IMR-90 (cell line): ENCODE data around the gene CHN2. TPM values are rescaled to one million over a fixed set of nuclear protein-coding genes. Genes with fewer than 3 reads are reported as not detected.

Experiments used
- ATAC-seq: fragments of 200-7000 bp; cut with Tn5 transposase; 2 replicates; pipeline ENCODE4 v1.9.1; 2020; ENCODE audit warnings: low read depth, mild to moderate bottlenecking, moderate library complexity
- BruUV-seq: library from RNA; stranded (reverse); fragments of 400-500 nt; replicated peaks from 2 replicates; lab custom pipeline; 2021; lab: Mats Ljungman, UMichigan
- CTCF ChIA-PET: fragments of 300-600 bp; formaldehyde crosslinking; extraction: SDS; loops from one replicate; lab custom pipeline; 2021; ENCODE audit warnings: antibody characterized with exemption; lab: Yijun Ruan, JAX
- POLR2A ChIA-PET: fragments of 300-600 bp; sonication (Branson Sonifier 250); formaldehyde crosslinking; loops from one replicate; lab custom pipeline; 2022; ENCODE audit warnings: antibody characterized with exemption; ENCODE audit not compliant: unreplicated experiment; lab: Charles Lee
- DNase-seq: peaks from one replicate; pipeline ENCODE4 v3.0.0; 2013
- H2AFZ ChIP-seq: replicated peaks from 2 replicates; pipeline ENCODE3; 2013; ENCODE audit warnings: low read length, mild to moderate bottlenecking; ENCODE audit not compliant: poor library complexity
- H2AK5ac ChIP-seq: 2 replicates; pipeline ENCODE4 v1.6.1; 2013; ENCODE audit warnings: low read depth, low read length, inconsistent platforms
- H2AK9ac ChIP-seq: replicated peaks from 2 replicates; pipeline ENCODE3; 2013; ENCODE audit warnings: mild to moderate bottlenecking, low read depth, low read length, moderate library complexity; ENCODE audit not compliant: poor library complexity
- H2BK120ac ChIP-seq: 2 replicates; pipeline ENCODE4 v1.6.1; 2013; ENCODE audit warnings: low read depth, low read length, inconsistent platforms
- H2BK15ac ChIP-seq: 3 replicates; pipeline ENCODE4 v1.6.1; 2013; ENCODE audit warnings: low read depth, low read length, inconsistent platforms
- H2BK20ac ChIP-seq: 2 replicates; pipeline ENCODE4 v1.6.1; 2013; ENCODE audit warnings: low read depth, mild to moderate bottlenecking, inconsistent platforms, low read length, moderate library complexity
- H2BK5ac ChIP-seq: 2 replicates; pipeline ENCODE4 v1.6.1; 2013; ENCODE audit warnings: mild to moderate bottlenecking, low read depth, low read length, inconsistent platforms; ENCODE audit not compliant: poor library complexity, severe bottlenecking
- H3K14ac ChIP-seq: replicated peaks from 2 replicates; pipeline ENCODE4 v1.6.1; 2013; ENCODE audit warnings: low read depth, low read length, inconsistent platforms
- H3K18ac ChIP-seq: 2 replicates; pipeline ENCODE4 v1.6.1; 2013; ENCODE audit warnings: low read depth, low read length, control low read depth
- H3K23ac ChIP-seq: 2 replicates; pipeline ENCODE4 v1.6.1; 2013; ENCODE audit warnings: low read depth, low read length, inconsistent platforms
- H3K27ac ChIP-seq: 2 replicates; pipeline ENCODE4 v1.5.1; 2013; ENCODE audit warnings: mild to moderate bottlenecking, control low read depth, low read length; ENCODE audit not compliant: insufficient read depth
- H3K27me3 ChIP-seq: 2 replicates; pipeline ENCODE4 v1.6.1; 2013; ENCODE audit warnings: low read length; ENCODE audit not compliant: control insufficient read depth, insufficient read depth
- H3K36me3 ChIP-seq: 2 replicates; pipeline ENCODE4 v1.6.1; 2013; ENCODE audit warnings: low read length, mixed read lengths; ENCODE audit not compliant: control insufficient read depth, insufficient read depth
- H3K4ac ChIP-seq: 2 replicates; pipeline ENCODE4 v1.6.1; 2013; ENCODE audit warnings: low read depth, low read length, inconsistent platforms
- H3K4me1 ChIP-seq: 2 replicates; pipeline ENCODE4 v1.6.1; 2013; ENCODE audit warnings: low read length, mixed read lengths; ENCODE audit not compliant: control insufficient read depth, insufficient read depth
- H3K4me2 ChIP-seq: 2 replicates; pipeline ENCODE4 v1.6.1; 2013; ENCODE audit warnings: low read depth, mild to moderate bottlenecking, control low read depth, low read length, moderate library complexity
- H3K4me3 ChIP-seq: 2 replicates; pipeline ENCODE4 v1.5.1; 2013; ENCODE audit warnings: low read depth, mild to moderate bottlenecking, control low read depth, low read length, moderate library complexity; ENCODE audit not compliant: insufficient read depth
- H3K56ac ChIP-seq: 2 replicates; pipeline ENCODE4 v1.6.1; 2013; ENCODE audit warnings: low read length, inconsistent platforms; ENCODE audit not compliant: insufficient read depth; ENCODE audit errors: extremely low read depth
- H3K79me1 ChIP-seq, 2 experiments: 2 replicates each; pipeline ENCODE4 v1.6.1; 2013; ENCODE audit warnings: low read length in 2 of 2, inconsistent platforms in 1 of 2, low read depth in 1 of 2
- H3K9ac ChIP-seq: 2 replicates; pipeline ENCODE4 v1.6.1; 2013; ENCODE audit warnings: low read depth, low read length, control low read depth
- H3K9me1 ChIP-seq: 2 replicates; pipeline ENCODE4 v1.6.1; 2013; ENCODE audit warnings: low read length, inconsistent platforms; ENCODE audit not compliant: insufficient read depth
- H3K9me3 ChIP-seq: 2 replicates; pipeline ENCODE4 v1.6.1; 2013; ENCODE audit warnings: low read length; ENCODE audit not compliant: control insufficient read depth, insufficient read depth
- H4K20me1 ChIP-seq: 2 replicates; pipeline ENCODE4 v1.6.1; 2013; ENCODE audit warnings: low read length, inconsistent platforms; ENCODE audit not compliant: insufficient read depth
- H4K5ac ChIP-seq: 2 replicates; pipeline ENCODE4 v1.6.1; 2013; ENCODE audit warnings: mild to moderate bottlenecking, low read depth, low read length, control low read depth
- H4K8ac ChIP-seq, 2 experiments: 2 replicates each; pipeline ENCODE4 v1.6.1; 2013; ENCODE audit warnings: low read depth in 2 of 2, low read length in 2 of 2, control low read depth in 1 of 2, inconsistent platforms in 1 of 2
- H4K91ac ChIP-seq: 2 replicates; pipeline ENCODE4 v1.6.1; 2013; ENCODE audit warnings: low read depth, low read length, inconsistent platforms; ENCODE audit not compliant: insufficient read depth
- BHLHE40 ChIP-seq: fragments of 150-350 bp; IDR thresholded peaks from 2 replicates; pipeline ENCODE4 v1.6.1; 2016; ENCODE audit warnings: mild to moderate bottlenecking, low read depth, low read length
- CEBPB ChIP-seq: IDR thresholded peaks from 2 replicates; pipeline ENCODE4 v1.6.1; 2012; ENCODE audit warnings: low read depth, low read length, improper control_type of control experiment
- CHD1 ChIP-seq: IDR thresholded peaks from 2 replicates; pipeline ENCODE4 v1.6.1; 2012; ENCODE audit warnings: low read depth, low read length, improper control_type of control experiment
- FOS ChIP-seq: fragments of 150-350 bp; IDR thresholded peaks from 2 replicates; pipeline ENCODE4 v1.6.1; 2016; ENCODE audit warnings: low read depth, low read length
- MAFK ChIP-seq: IDR thresholded peaks from 2 replicates; pipeline ENCODE4 v1.6.1; 2012; ENCODE audit warnings: low read depth, low read length, improper control_type of control experiment
- MAZ ChIP-seq: IDR thresholded peaks from 2 replicates; pipeline ENCODE4 v1.6.1; 2012; ENCODE audit warnings: low read depth, mild to moderate bottlenecking, low read length, improper control_type of control experiment, moderate library complexity, borderline replicate concordance
- MXI1 ChIP-seq: IDR thresholded peaks from 2 replicates; pipeline ENCODE4 v1.6.1; 2012; ENCODE audit warnings: low read depth, mild to moderate bottlenecking, low read length, moderate library complexity, borderline replicate concordance
- NFE2L2 ChIP-seq: fragments of 150-350 bp; IDR thresholded peaks from 2 replicates; pipeline ENCODE4 v1.6.1; 2016; ENCODE audit warnings: low read depth, mild to moderate bottlenecking, low read length
- POLR2A ChIP-seq: IDR thresholded peaks from 2 replicates; pipeline ENCODE4 v1.6.1; 2012; ENCODE audit warnings: mild to moderate bottlenecking, low read depth, low read length
- RAD21 ChIP-seq: IDR thresholded peaks from 2 replicates; pipeline ENCODE4 v1.6.1; 2012; ENCODE audit warnings: low read length, improper control_type of control experiment
- RCOR1 ChIP-seq: IDR thresholded peaks from 2 replicates; pipeline ENCODE4 v1.6.1; 2012; ENCODE audit warnings: mild to moderate bottlenecking, low read length, improper control_type of control experiment; ENCODE audit not compliant: insufficient replicate concordance
- RFX5 ChIP-seq: IDR thresholded peaks from 2 replicates; pipeline ENCODE4 v1.8.0; 2012; ENCODE audit warnings: low read depth, mild to moderate bottlenecking, low read length, moderate library complexity
- SMC3 ChIP-seq: fragments of 150-350 bp; IDR thresholded peaks from 2 replicates; pipeline ENCODE4 v1.6.1; 2016; ENCODE audit warnings: low read depth, mild to moderate bottlenecking, antibody characterized with exemption, low read length, moderate library complexity
- USF2 ChIP-seq: fragments of 150-350 bp; IDR thresholded peaks from 2 replicates; pipeline ENCODE4 v1.6.1; 2017; ENCODE audit warnings: mild to moderate bottlenecking, antibody characterized with exemption, low read length, low read depth
- WGBS, 2 experiments: methylation state at CpG; one replicate each; pipeline versions ENCODE4 v1.1.5 to v1.1.7; 2013; ENCODE audit warnings: missing lambda C conversion rate in 2 of 2; ENCODE audit not compliant: insufficient read length in 1 of 2; ENCODE audit errors: extremely low coverage in 2 of 2; 5-methylcytosine and 5-hydroxymethylcytosine counted together
- dilution Hi-C: fragments of 300-500 bp; cut with HindIII; formaldehyde crosslinking; loops from one replicate; pipeline ENCODE4 v1.14.3; 2018; ENCODE audit warnings: low sequenced_read_pairs; ENCODE audit not compliant: unreplicated experiment
- in situ Hi-C: fragments of 300-500 bp; cut with MboI; formaldehyde crosslinking; loops from 3 replicates; pipeline ENCODE4 v1.14.3; 2019; ENCODE audit warnings: low sequenced_read_pairs, inconsistent platforms, mixed read lengths
- intact Hi-C: fragments of 100-400 bp; cut with micrococcal nuclease; formaldehyde crosslinking; loops from 2 replicates; pipeline ENCODE4 v1.10.0; 2022
- polyA plus RNA-seq, 3 experiments: library from polyadenylated mRNA; depleted of rRNA; stranded (reverse); fragments of >200 nt; gene quantifications; 2 replicates each; pipeline ENCODE4 v1.2.3, GENCODE V29; 2012; ENCODE audit warnings: low replicate concordance in 1 of 3
- total RNA-seq: library from RNA; depleted of rRNA; stranded (reverse); fragments of >200 nt; gene quantifications from 2 replicates; pipeline ENCODE4 v1.2.3, GENCODE V29; 2012
- TF ChIP-seq, protein P1 (sequence below): fragments of 150-350 bp; IDR thresholded peaks from 2 replicates; pipeline ENCODE4 v1.6.1; 2016; ENCODE audit warnings: low read depth, mild to moderate bottlenecking, low read length, moderate library complexity, borderline replicate concordance
- TF ChIP-seq, protein P2 (sequence below): conservative IDR thresholded peaks from 2 replicates; pipeline ENCODE4 v1.5.1; 2012; ENCODE audit warnings: mild to moderate bottlenecking, low read depth, low read length, improper control_type of control experiment

The CHN2 gene
- total and polyA plus RNA-seq, 2 of the 4 experiments (the other 2 are of a cell fraction): not detected

DNA sequence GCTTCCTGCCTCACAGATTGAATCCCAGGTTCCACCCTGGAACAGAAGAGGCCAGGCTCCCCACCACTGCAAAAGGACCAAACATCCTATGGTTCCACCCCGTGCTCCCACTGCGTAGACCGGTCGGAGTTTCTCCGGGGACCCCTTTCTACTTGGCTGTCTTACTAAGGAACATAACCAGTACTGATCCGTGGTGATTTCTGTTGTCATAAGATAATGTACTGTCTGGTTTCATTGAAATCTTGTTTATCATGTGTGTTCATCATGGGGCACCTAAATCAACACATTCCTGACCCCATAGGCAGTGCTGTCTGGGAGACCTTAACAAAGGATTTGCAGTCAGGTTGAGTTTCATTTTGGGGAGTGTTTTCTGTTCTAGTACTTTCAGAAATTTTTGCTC, 104.5 kb downstream of the CHN2 start:
- Histone ChIP-seq H3K56ac (no peak overlapping the region), H3K4me3 (no peak overlapping the region), H2BK120ac (no peak overlapping the region), H3K23ac (no peak overlapping the region), H3K4ac (no peak overlapping the region), H3K14ac (no peak overlapping the region), H3K27ac (no peak overlapping the region), H3K27me3 (no peaks in the 10 kb centered on the region), H2AK9ac (no peak overlapping the region), H4K8ac (no peak overlapping the region), H2AK5ac (no peak overlapping the region), H3K9me1 (no peaks in the 10 kb centered on the region), H3K4me1 (no peaks in the 10 kb centered on the region), H2BK20ac (no peak overlapping the region), H4K5ac (no peak overlapping the region), H4K91ac (no peak overlapping the region), H4K20me1 (no peaks in the 10 kb centered on the region), H3K18ac (no peak overlapping the region), H2AFZ (no peak overlapping the region), H2BK5ac (no peak overlapping the region), H3K4me2 (no peak overlapping the region), H3K36me3 (no peaks in the 10 kb centered on the region), H3K79me1 (no peaks in the 10 kb centered on the region), H3K9ac (no peak overlapping the region), H3K9me3 (no peaks in the 10 kb centered on the region), H2BK15ac (no peak overlapping the region)
- ChIA-PET POLR2A (no interaction called here), CTCF (no interaction called here)
- no peak for DNase-seq
- WGBS, 2 experiments: no CpG with 5 or more reads among the region's 6 CpGs
- BruUV-seq: no TSS peak
- ATAC-seq: no peak
- TF ChIP-seq CHD1 (no peak), CEBPB (no peak), MXI1 (no peak), MAFK (no peak), MAZ (no peak), FOS (no peak), NFE2L2 (no peak), RCOR1 (no peak), POLR2A (no peak), USF2 (no peak), RAD21 (no peak), RFX5 (no peak), SMC3 (no peak), BHLHE40 (no peak)
- TF ChIP-seq, protein P1, sequence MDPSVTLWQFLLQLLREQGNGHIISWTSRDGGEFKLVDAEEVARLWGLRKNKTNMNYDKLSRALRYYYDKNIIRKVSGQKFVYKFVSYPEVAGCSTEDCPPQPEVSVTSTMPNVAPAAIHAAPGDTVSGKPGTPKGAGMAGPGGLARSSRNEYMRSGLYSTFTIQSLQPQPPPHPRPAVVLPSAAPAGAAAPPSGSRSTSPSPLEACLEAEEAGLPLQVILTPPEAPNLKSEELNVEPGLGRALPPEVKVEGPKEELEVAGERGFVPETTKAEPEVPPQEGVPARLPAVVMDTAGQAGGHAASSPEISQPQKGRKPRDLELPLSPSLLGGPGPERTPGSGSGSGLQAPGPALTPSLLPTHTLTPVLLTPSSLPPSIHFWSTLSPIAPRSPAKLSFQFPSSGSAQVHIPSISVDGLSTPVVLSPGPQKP: no peak
- TF ChIP-seq, protein P2, sequence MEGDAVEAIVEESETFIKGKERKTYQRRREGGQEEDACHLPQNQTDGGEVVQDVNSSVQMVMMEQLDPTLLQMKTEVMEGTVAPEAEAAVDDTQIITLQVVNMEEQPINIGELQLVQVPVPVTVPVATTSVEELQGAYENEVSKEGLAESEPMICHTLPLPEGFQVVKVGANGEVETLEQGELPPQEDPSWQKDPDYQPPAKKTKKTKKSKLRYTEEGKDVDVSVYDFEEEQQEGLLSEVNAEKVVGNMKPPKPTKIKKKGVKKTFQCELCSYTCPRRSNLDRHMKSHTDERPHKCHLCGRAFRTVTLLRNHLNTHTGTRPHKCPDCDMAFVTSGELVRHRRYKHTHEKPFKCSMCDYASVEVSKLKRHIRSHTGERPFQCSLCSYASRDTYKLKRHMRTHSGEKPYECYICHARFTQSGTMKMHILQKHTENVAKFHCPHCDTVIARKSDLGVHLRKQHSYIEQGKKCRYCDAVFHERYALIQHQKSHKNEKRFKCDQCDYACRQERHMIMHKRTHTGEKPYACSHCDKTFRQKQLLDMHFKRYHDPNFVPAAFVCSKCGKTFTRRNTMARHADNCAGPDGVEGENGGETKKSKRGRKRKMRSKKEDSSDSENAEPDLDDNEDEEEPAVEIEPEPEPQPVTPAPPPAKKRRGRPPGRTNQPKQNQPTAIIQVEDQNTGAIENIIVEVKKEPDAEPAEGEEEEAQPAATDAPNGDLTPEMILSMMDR: no peak
- intact Hi-C loops (no loop called here), dilution Hi-C loops (no loop called here), in situ Hi-C loops (no loop called here)
